ENCODE measurements around the gene ATL3.

DNA sequence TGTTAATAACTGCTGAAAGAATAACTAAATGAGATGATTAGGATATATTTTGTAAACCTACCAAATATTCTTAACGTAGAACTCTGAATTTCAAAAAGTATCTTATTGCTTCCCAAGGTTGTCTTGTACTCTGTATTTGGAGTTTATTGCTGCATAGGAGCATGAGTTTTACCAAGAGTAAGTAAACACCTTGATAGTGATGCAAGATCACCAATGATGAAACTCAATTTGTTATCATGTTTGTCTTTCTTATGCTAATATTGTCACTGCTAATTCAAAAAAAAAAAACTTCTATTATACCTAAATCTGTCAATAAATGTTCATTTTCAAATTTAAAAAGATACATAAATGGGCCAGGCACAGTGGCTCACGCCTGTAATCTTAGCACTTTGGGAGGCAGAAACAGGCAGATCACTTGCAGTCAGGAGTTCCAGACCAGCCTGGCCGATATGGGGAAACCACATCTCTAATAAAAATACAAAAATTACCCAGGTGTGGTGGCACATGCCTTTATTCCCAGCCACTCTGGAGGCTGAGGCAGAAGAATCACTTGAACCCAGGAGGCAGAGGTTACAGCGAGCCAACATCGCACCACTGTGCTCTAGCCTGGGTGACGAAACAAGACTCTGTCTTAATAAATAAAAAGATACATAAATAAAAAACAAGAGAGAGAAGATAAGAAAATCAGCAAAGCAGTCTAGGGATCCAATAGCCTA lies 84.6 kb downstream of the ATL3 start:
- TF ChIP-seq, protein P1, sequence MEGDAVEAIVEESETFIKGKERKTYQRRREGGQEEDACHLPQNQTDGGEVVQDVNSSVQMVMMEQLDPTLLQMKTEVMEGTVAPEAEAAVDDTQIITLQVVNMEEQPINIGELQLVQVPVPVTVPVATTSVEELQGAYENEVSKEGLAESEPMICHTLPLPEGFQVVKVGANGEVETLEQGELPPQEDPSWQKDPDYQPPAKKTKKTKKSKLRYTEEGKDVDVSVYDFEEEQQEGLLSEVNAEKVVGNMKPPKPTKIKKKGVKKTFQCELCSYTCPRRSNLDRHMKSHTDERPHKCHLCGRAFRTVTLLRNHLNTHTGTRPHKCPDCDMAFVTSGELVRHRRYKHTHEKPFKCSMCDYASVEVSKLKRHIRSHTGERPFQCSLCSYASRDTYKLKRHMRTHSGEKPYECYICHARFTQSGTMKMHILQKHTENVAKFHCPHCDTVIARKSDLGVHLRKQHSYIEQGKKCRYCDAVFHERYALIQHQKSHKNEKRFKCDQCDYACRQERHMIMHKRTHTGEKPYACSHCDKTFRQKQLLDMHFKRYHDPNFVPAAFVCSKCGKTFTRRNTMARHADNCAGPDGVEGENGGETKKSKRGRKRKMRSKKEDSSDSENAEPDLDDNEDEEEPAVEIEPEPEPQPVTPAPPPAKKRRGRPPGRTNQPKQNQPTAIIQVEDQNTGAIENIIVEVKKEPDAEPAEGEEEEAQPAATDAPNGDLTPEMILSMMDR (conservative IDR thresholded peaks at IDR 0.05; ENCODE audit: low read depth, low read length), result no peak
- no peak for TF ChIP-seq EZH2 (IDR thresholded peaks at IDR 0.05; ENCODE audit: borderline replicate concordance, low read depth, low read length, poor library complexity, severe bottlenecking)
